ENCODE measurements around the gene SLIT1.

SLIT1 gene

GRCh38 chr10:97115846-97116245 lies 69.9 kb downstream of the SLIT1 start:
- no peaks in the 10 kb centered on the region for H3K36me3 ChIP-seq (ENCODE audit: insufficient read depth, low read length)
- H3K79me2 ChIP-seq (ENCODE audit: control insufficient read depth, insufficient read depth, low read length, unreplicated experiment): no peaks in the 10 kb centered on the region
- H3K27me3 ChIP-seq (ENCODE audit: insufficient read depth, low read length): peaks cover 69% of the 10 kb centered on the region

GRCh38 chr10:97111615-97112014 lies 74.1 kb downstream of the SLIT1 start:
- H3K27me3 ChIP-seq (ENCODE audit: insufficient read depth, low read length): peaks cover 68% of the 10 kb centered on the region
- no peak overlapping the region for H3K4me3 ChIP-seq (ENCODE audit: low read depth, low read length)
- no peak overlapping the region for H2AFZ ChIP-seq (ENCODE audit: low read length, unreplicated experiment)

More at GRCh38 chr10:97115846-97116245, 69.9 kb downstream of the SLIT1 start:
- H2AFZ ChIP-seq (ENCODE audit: low read length, unreplicated experiment): no peak overlapping the region
- no peak overlapping the region for H3K27ac ChIP-seq (ENCODE audit: low read depth, low read length)
- H3K4me1 ChIP-seq (ENCODE audit: control insufficient read depth, insufficient read depth, low read length, unreplicated experiment): no peaks in the 10 kb centered on the region
- no peak overlapping the region for H3K4me3 ChIP-seq (ENCODE audit: low read depth, low read length)

GRCh38 chr10:97109547-97109946 lies 76.2 kb downstream of the SLIT1 start:
- no peak overlapping the region for H2AFZ ChIP-seq (ENCODE audit: low read length, unreplicated experiment)
- no peaks in the 10 kb centered on the region for H3K79me2 ChIP-seq (ENCODE audit: control insufficient read depth, insufficient read depth, low read length, unreplicated experiment)
- no peaks in the 10 kb centered on the region for H3K36me3 ChIP-seq (ENCODE audit: insufficient read depth, low read length)
- H3K27me3 ChIP-seq (ENCODE audit: insufficient read depth, low read length): peaks cover 71% of the 10 kb centered on the region
- no peak overlapping the region for H3K27ac ChIP-seq (ENCODE audit: low read depth, low read length)
- H3K4me1 ChIP-seq (ENCODE audit: control insufficient read depth, insufficient read depth, low read length, unreplicated experiment): no peaks in the 10 kb centered on the region
- no peak overlapping the region for H3K4me3 ChIP-seq (ENCODE audit: low read depth, low read length)

More at GRCh38 chr10:97111615-97112014, 74.1 kb downstream of the SLIT1 start:
- no peaks in the 10 kb centered on the region for H3K4me1 ChIP-seq (ENCODE audit: control insufficient read depth, insufficient read depth, low read length, unreplicated experiment)
- H3K36me3 ChIP-seq (ENCODE audit: insufficient read depth, low read length): no peaks in the 10 kb centered on the region
- no peaks in the 10 kb centered on the region for H3K79me2 ChIP-seq (ENCODE audit: control insufficient read depth, insufficient read depth, low read length, unreplicated experiment)
- H3K27ac ChIP-seq (ENCODE audit: low read depth, low read length): no peak overlapping the region

GRCh38 chr10:97107551-97107950 lies 78.2 kb downstream of the SLIT1 start:
- Histone ChIP-seq H2AFZ (ENCODE audit: low read length, unreplicated experiment) (no peak overlapping the region), H3K27ac (ENCODE audit: low read depth, low read length) (no peak overlapping the region), H3K4me1 (ENCODE audit: control insufficient read depth, insufficient read depth, low read length, unreplicated experiment) (no peaks in the 10 kb centered on the region), H3K79me2 (ENCODE audit: control insufficient read depth, insufficient read depth, low read length, unreplicated experiment) (no peaks in the 10 kb centered on the region), H3K4me3 (ENCODE audit: low read depth, low read length) (no peak overlapping the region), H3K27me3 (ENCODE audit: insufficient read depth, low read length) (peaks cover 79% of the 10 kb centered on the region), H3K36me3 (ENCODE audit: insufficient read depth, low read length) (no peaks in the 10 kb centered on the region)

- H3K36me3 ChIP-seq (ENCODE audit: insufficient read depth, low read length): no peaks in the 10 kb centered on the region
- H3K4me3 ChIP-seq (ENCODE audit: low read depth, low read length): no peak overlapping the region
- no peak overlapping the region for H2AFZ ChIP-seq (ENCODE audit: low read length, unreplicated experiment)
- no peaks in the 10 kb centered on the region for H3K4me1 ChIP-seq (ENCODE audit: control insufficient read depth, insufficient read depth, low read length, unreplicated experiment)
- no peak overlapping the region for H3K27ac ChIP-seq (ENCODE audit: low read depth, low read length)
- peaks cover 78% of the 10 kb centered on the region for H3K27me3 ChIP-seq (ENCODE audit: insufficient read depth, low read length)
- H3K79me2 ChIP-seq (ENCODE audit: control insufficient read depth, insufficient read depth, low read length, unreplicated experiment): no peaks in the 10 kb centered on the region
Measured at GRCh38 chr10:97106207-97106606, 79.6 kb downstream of the SLIT1 start.

- Histone ChIP-seq H3K27ac (ENCODE audit: low read depth, low read length) (no peak overlapping the region), H3K36me3 (ENCODE audit: insufficient read depth, low read length) (no peaks in the 10 kb centered on the region), H3K4me3 (ENCODE audit: low read depth, low read length) (no peak overlapping the region), H3K27me3 (ENCODE audit: insufficient read depth, low read length) (peaks cover 75% of the 10 kb centered on the region), H2AFZ (ENCODE audit: low read length, unreplicated experiment) (no peak overlapping the region), H3K4me1 (ENCODE audit: control insufficient read depth, insufficient read depth, low read length, unreplicated experiment) (no peaks in the 10 kb centered on the region), H3K79me2 (ENCODE audit: control insufficient read depth, insufficient read depth, low read length, unreplicated experiment) (no peaks in the 10 kb centered on the region)
Measured at GRCh38 chr10:97105303-97105702, 80.5 kb downstream of the SLIT1 start.

- no peak overlapping the region for H3K27ac ChIP-seq (ENCODE audit: low read depth, low read length)
- H3K79me2 ChIP-seq (ENCODE audit: control insufficient read depth, insufficient read depth, low read length, unreplicated experiment): no peaks in the 10 kb centered on the region
- H3K4me3 ChIP-seq (ENCODE audit: low read depth, low read length): no peak overlapping the region
- H3K27me3 ChIP-seq (ENCODE audit: insufficient read depth, low read length): peaks cover 74% of the 10 kb centered on the region
- no peaks in the 10 kb centered on the region for H3K36me3 ChIP-seq (ENCODE audit: insufficient read depth, low read length)
- H3K4me1 ChIP-seq (ENCODE audit: control insufficient read depth, insufficient read depth, low read length, unreplicated experiment): no peaks in the 10 kb centered on the region
- no peak overlapping the region for H2AFZ ChIP-seq (ENCODE audit: low read length, unreplicated experiment)
Measured at GRCh38 chr10:97103316-97104080, 82.3 kb downstream of the SLIT1 start.

GRCh38 chr10:97102441-97102840 lies 83.3 kb downstream of the SLIT1 start:
- H3K4me1 ChIP-seq (ENCODE audit: control insufficient read depth, insufficient read depth, low read length, unreplicated experiment): no peaks in the 10 kb centered on the region
- H3K4me3 ChIP-seq (ENCODE audit: low read depth, low read length): no peak overlapping the region
- no peaks in the 10 kb centered on the region for H3K79me2 ChIP-seq (ENCODE audit: control insufficient read depth, insufficient read depth, low read length, unreplicated experiment)
- H3K36me3 ChIP-seq (ENCODE audit: insufficient read depth, low read length): no peaks in the 10 kb centered on the region
- peaks cover 78% of the 10 kb centered on the region for H3K27me3 ChIP-seq (ENCODE audit: insufficient read depth, low read length)
- no peak overlapping the region for H2AFZ ChIP-seq (ENCODE audit: low read length, unreplicated experiment)
- H3K27ac ChIP-seq (ENCODE audit: low read depth, low read length): no peak overlapping the region

- peaks cover under 1% of the 10 kb centered on the region for H3K4me1 ChIP-seq (ENCODE audit: control insufficient read depth, insufficient read depth, low read length, unreplicated experiment)
- H3K79me2 ChIP-seq (ENCODE audit: control insufficient read depth, insufficient read depth, low read length, unreplicated experiment): no peaks in the 10 kb centered on the region
- H3K4me3 ChIP-seq (ENCODE audit: low read depth, low read length): no peak overlapping the region
- H3K27me3 ChIP-seq (ENCODE audit: insufficient read depth, low read length): peaks cover 78% of the 10 kb centered on the region
- no peak overlapping the region for H2AFZ ChIP-seq (ENCODE audit: low read length, unreplicated experiment)
- H3K27ac ChIP-seq (ENCODE audit: low read depth, low read length): no peak overlapping the region
- no peaks in the 10 kb centered on the region for H3K36me3 ChIP-seq (ENCODE audit: insufficient read depth, low read length)
Measured at GRCh38 chr10:97101166-97101940, 84.4 kb downstream of the SLIT1 start.

- H3K4me1 ChIP-seq (ENCODE audit: control insufficient read depth, insufficient read depth, low read length, unreplicated experiment): peaks cover 5% of the 10 kb centered on the region
- H3K4me3 ChIP-seq (ENCODE audit: low read depth, low read length): no peak overlapping the region
- no peak overlapping the region for H3K27ac ChIP-seq (ENCODE audit: low read depth, low read length)
- H3K27me3 ChIP-seq (ENCODE audit: insufficient read depth, low read length): peaks cover 78% of the 10 kb centered on the region
- no peaks in the 10 kb centered on the region for H3K36me3 ChIP-seq (ENCODE audit: insufficient read depth, low read length)
- H2AFZ ChIP-seq (ENCODE audit: low read length, unreplicated experiment): no peak overlapping the region
- no peaks in the 10 kb centered on the region for H3K79me2 ChIP-seq (ENCODE audit: control insufficient read depth, insufficient read depth, low read length, unreplicated experiment)
Measured at GRCh38 chr10:97100657-97101056, 85.1 kb downstream of the SLIT1 start.

- no peak overlapping the region for H3K4me3 ChIP-seq (ENCODE audit: low read depth, low read length)
- no peaks in the 10 kb centered on the region for H3K79me2 ChIP-seq (ENCODE audit: control insufficient read depth, insufficient read depth, low read length, unreplicated experiment)
- H3K27ac ChIP-seq (ENCODE audit: low read depth, low read length): no peak overlapping the region
- no peak overlapping the region for H2AFZ ChIP-seq (ENCODE audit: low read length, unreplicated experiment)
- H3K36me3 ChIP-seq (ENCODE audit: insufficient read depth, low read length): no peaks in the 10 kb centered on the region
- H3K4me1 ChIP-seq (ENCODE audit: control insufficient read depth, insufficient read depth, low read length, unreplicated experiment): peaks cover 5% of the 10 kb centered on the region
- H3K27me3 ChIP-seq (ENCODE audit: insufficient read depth, low read length): peaks cover 78% of the 10 kb centered on the region
Measured at GRCh38 chr10:97099868-97100267, 85.9 kb downstream of the SLIT1 start.

Measured in ACC112 (cell line).